Gastroesophageal sphincter (tissue), 3 donors: ENCODE data around the gene ABO.

Source experiments
- EP300 ChIP-seq: sonication (generic); formaldehyde crosslinking; IDR thresholded peaks from one replicate; pipeline ENCODE4 v1.6.1; 2017; ENCODE audit warnings: antibody characterized with exemption, mild to moderate bottlenecking
- POLR2A ChIP-seq, 2 donors: fragments of 450-650 bp; IDR thresholded peaks; one replicate each; pipeline ENCODE4 v1.6.1; 2017; ENCODE audit warnings: antibody characterized with exemption in 2 of 2, mild to moderate bottlenecking in 2 of 2, moderate library complexity in 1 of 2
- POLR2AphosphoS5 ChIP-seq: sonication (generic); formaldehyde crosslinking; IDR thresholded peaks from one replicate; pipeline ENCODE4 v1.6.1; 2017; ENCODE audit warnings: antibody characterized with exemption
- TF ChIP-seq, protein P1 (sequence below), 4 experiments: fragments of 200-600 bp in 2 of 4; fragments of 450-650 bp in 2 of 4; sonication (generic) in 1 of 4; IDR thresholded peaks; one replicate each; pipeline ENCODE4 v1.5.1; 2017 to 2019; ENCODE audit warnings: antibody characterized with exemption in 4 of 4, mild to moderate bottlenecking in 2 of 4, moderate library complexity in 2 of 4

DNA sequence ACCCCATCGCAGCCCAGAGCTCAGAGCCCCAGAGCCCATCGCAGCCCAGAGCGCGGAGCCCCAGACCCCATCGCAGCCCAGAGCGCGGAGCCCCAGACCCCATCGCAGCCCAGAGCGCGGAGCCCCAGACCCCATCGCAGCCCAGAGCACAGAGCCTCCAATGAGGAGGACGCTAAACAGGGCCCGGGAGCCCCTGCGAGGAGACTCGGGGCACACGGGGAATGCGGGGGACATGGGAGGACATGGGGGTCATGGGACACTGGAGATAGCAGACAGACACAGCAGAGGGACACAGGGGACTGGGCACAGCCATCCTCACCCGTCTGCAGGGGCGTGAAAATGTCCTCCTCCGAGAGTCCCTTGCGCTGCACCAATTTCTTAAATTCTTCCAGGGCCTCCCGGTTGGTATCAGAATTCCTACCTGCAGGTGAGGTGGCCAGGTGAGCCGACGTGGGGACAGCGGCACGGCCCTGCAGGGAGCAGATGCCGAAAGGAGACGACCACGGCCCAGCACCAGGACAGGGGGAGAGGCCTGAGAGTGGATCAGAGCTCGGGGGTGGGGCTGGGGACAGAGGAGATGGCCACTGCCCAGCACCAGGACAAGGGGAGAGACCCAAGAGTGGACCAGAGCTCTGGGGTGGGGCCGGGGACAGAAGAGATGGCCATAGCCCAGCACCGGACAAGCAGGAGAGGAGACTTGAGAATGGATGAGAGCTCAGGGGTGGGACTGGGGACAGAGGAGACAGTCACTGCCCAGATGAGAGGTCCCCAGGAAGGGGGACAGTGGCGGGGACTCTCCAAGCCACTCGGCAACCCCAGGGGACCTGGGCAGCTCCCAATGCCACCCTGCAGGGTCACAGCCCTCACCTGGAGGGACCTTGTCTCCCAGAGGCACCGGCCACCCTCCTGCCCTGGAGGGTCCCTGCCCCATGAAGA lies 68.7 kb downstream of the ABO start:
- TF ChIP-seq POLR2A (IDR thresholded peaks at IDR 0.05) (no peak), POLR2AphosphoS5 (no peak), EP300 (no peak)
- TF ChIP-seq, protein P1, sequence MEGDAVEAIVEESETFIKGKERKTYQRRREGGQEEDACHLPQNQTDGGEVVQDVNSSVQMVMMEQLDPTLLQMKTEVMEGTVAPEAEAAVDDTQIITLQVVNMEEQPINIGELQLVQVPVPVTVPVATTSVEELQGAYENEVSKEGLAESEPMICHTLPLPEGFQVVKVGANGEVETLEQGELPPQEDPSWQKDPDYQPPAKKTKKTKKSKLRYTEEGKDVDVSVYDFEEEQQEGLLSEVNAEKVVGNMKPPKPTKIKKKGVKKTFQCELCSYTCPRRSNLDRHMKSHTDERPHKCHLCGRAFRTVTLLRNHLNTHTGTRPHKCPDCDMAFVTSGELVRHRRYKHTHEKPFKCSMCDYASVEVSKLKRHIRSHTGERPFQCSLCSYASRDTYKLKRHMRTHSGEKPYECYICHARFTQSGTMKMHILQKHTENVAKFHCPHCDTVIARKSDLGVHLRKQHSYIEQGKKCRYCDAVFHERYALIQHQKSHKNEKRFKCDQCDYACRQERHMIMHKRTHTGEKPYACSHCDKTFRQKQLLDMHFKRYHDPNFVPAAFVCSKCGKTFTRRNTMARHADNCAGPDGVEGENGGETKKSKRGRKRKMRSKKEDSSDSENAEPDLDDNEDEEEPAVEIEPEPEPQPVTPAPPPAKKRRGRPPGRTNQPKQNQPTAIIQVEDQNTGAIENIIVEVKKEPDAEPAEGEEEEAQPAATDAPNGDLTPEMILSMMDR (IDR thresholded peaks at IDR 0.05) = no peak
